Testis (tissue), 3 donors: Measurements from ENCODE around the gene FBXW8. TPM values are rescaled to one million over a fixed set of nuclear protein-coding genes. Genes with fewer than 3 reads are reported as not detected.

ENCODE experiments used
- DNase-seq: peaks from one replicate; pipeline ENCODE4 v3.0.0-alpha.2; 2019
- H3K27ac ChIP-seq, 2 donors: fragments of 200-600 bp; sonication (generic); one replicate each; pipeline ENCODE4 v1.5.1; 2019
- H3K27me3 ChIP-seq: fragments of 200-600 bp; sonication (generic); one replicate; pipeline ENCODE4 v1.5.1; 2019
- H3K36me3 ChIP-seq: fragments of 200-600 bp; sonication (generic); one replicate; pipeline ENCODE4 v1.5.1; 2017; ENCODE audit warnings: low read depth; ENCODE audit errors: missing control alignments
- H3K4me1 ChIP-seq: fragments of 200-600 bp; sonication (generic); one replicate; pipeline ENCODE4 v1.5.1; 2019
- H3K4me3 ChIP-seq, 2 donors: fragments of 200-600 bp; sonication (generic); one replicate each; pipeline ENCODE4 v1.5.1; 2017 to 2019
- H3K9me3 ChIP-seq: fragments of 200-600 bp; sonication (generic); one replicate; pipeline ENCODE4 v1.5.1; 2017
- CTCF ChIP-seq, 3 experiments: fragments of 450-650 bp in 2 of 3; fragments of 200-600 bp in 1 of 3; sonication (generic) in 1 of 3; IDR thresholded peaks; one replicate each; pipeline ENCODE4 v1.5.1; 2016 to 2019; ENCODE audit warnings: antibody characterized with exemption in 3 of 3, mild to moderate bottlenecking in 2 of 3, moderate library complexity in 1 of 3
- POLR2A ChIP-seq: fragments of 450-650 bp; IDR thresholded peaks from one replicate; pipeline ENCODE4 v1.6.1; 2017; ENCODE audit warnings: antibody characterized with exemption, mild to moderate bottlenecking, moderate library complexity
- WGBS, 2 donors: methylation state at CpG; one replicate each; pipeline ENCODE4 v1.1.5; 2018; 5-methylcytosine and 5-hydroxymethylcytosine counted together
- intact Hi-C: fragments of 100-400 bp; cut with DNase I; formaldehyde crosslinking; loops from one replicate; pipeline ENCODE4 v1.15.1; 2023; ENCODE audit warnings: low total_unique reads
- polyA plus RNA-seq: library from polyadenylated mRNA; stranded (reverse); fragments of 350-450 nt; fragmentation: Illumina TruSeq; extraction: RNeasy Lipid Tissue Mini Kit (QIAGEN cat#74804); gene quantifications from one replicate; pipeline ENCODE4 v1.2.3, GENCODE V29; 2014; ENCODE audit warnings: low read depth, low replicate concordance; ENCODE audit not compliant: insufficient read depth
- total RNA-seq, 2 donors: library from RNA; depleted of rRNA; stranded (reverse); fragments of >200 nt; gene quantifications; one replicate each; pipeline ENCODE4 v1.2.3, GENCODE V29; 2016

The FBXW8 gene
- total and polyA plus RNA-seq, 3 donors from 2014 or later, result 11.1 to 32.8 (median 31.0) TPM

- no peaks in the 10 kb centered on the region for H3K36me3 ChIP-seq
- intact Hi-C loops, result loop anchor here (10.0 kb wide), 1 partner anchor 150 kb away; the partner anchor contains the start of genes RNFT2 and SPRING1
- H3K27me3 ChIP-seq, result no peaks in the 10 kb centered on the region
- H3K4me3 ChIP-seq, result no peak overlapping the region
- no peak for TF ChIP-seq POLR2A
- no peak for TF ChIP-seq CTCF (IDR thresholded peaks at IDR 0.05)
- no peaks in the 10 kb centered on the region for H3K9me3 ChIP-seq
- peaks cover 9% of the 10 kb centered on the region for H3K4me1 ChIP-seq
- 88 to 95% methylated on average over 3 of the region's 3 CpGs for WGBS, 2 donors
- DNase-seq, result no peak
- H3K27ac ChIP-seq, result no peak overlapping the region
Observed at GRCh38 chr12:116884871-116885270, 25.9 kb upstream of the FBXW8 start.

- TF ChIP-seq POLR2A, result no peak
- TF ChIP-seq CTCF (IDR thresholded peaks at IDR 0.05), result no peak
- H3K4me1 ChIP-seq, result peaks cover 7% of the 10 kb centered on the region
- no peaks in the 10 kb centered on the region for H3K27me3 ChIP-seq
- H3K27ac ChIP-seq, result no peak overlapping the region
- H3K4me3 ChIP-seq, result no peak overlapping the region
- H3K36me3 ChIP-seq, result no peaks in the 10 kb centered on the region
- intact Hi-C loops, result loop anchor here (10.0 kb wide), 1 partner anchor 151 kb away; the partner anchor contains the start of genes RNFT2 and SPRING1
- DNase-seq, result no peak
- H3K9me3 ChIP-seq, result no peaks in the 10 kb centered on the region
- 86 to 91% methylated on average over 2 of the region's 2 CpGs for WGBS, 2 donors
Observed at GRCh38 chr12:116885491-116885890, 25.3 kb upstream of the FBXW8 start.

GRCh38 chr12:116887244-116887643 is 23.5 kb upstream of the FBXW8 start:
- H3K36me3 ChIP-seq, result no peaks in the 10 kb centered on the region
- intact Hi-C loops, result loop anchor here (10.0 kb wide), 1 partner anchor 152 kb away; the partner anchor contains the start of genes RNFT2 and SPRING1

GRCh38 chr12:116887897-116888296 is 22.9 kb upstream of the FBXW8 start:
- WGBS, 2 donors, result 86 to 88% methylated on average over 6 of the region's 6 CpGs
- no peaks in the 10 kb centered on the region for H3K27me3 ChIP-seq
- DNase-seq, result no peak
- intact Hi-C loops, result loop anchor here (10.0 kb wide), 1 partner anchor 153 kb away; the partner anchor contains the start of genes RNFT2 and SPRING1
- H3K4me1 ChIP-seq, result no peaks in the 10 kb centered on the region
- no peaks in the 10 kb centered on the region for H3K36me3 ChIP-seq
- no peak for TF ChIP-seq CTCF (IDR thresholded peaks at IDR 0.05)
- TF ChIP-seq POLR2A, result no peak
- H3K4me3 ChIP-seq, result no peak overlapping the region
- no peak overlapping the region for H3K27ac ChIP-seq
- no peaks in the 10 kb centered on the region for H3K9me3 ChIP-seq

More at GRCh38 chr12:116887244-116887643, 23.5 kb upstream of the FBXW8 start:
- 93 to 96% methylated on average over 1 of the region's 1 CpG for WGBS, 2 donors
- Histone ChIP-seq H3K9me3 (no peaks in the 10 kb centered on the region), H3K4me1 (no peaks in the 10 kb centered on the region), H3K27me3 (no peaks in the 10 kb centered on the region), H3K4me3 (no peak overlapping the region), H3K27ac (no peak overlapping the region)
- DNase-seq, result no peak
- no peak for TF ChIP-seq CTCF (IDR thresholded peaks at IDR 0.05)
- no peak for TF ChIP-seq POLR2A

GRCh38 chr12:116890330-116890729 is 20.4 kb upstream of the FBXW8 start:
- H3K4me3 ChIP-seq, result no peak overlapping the region
- TF ChIP-seq POLR2A, result no peak
- no peak for TF ChIP-seq CTCF (IDR thresholded peaks at IDR 0.05)
- H3K27ac ChIP-seq, result no peak overlapping the region
- H3K4me1 ChIP-seq, result no peaks in the 10 kb centered on the region
- no peak for DNase-seq
- H3K27me3 ChIP-seq, result no peaks in the 10 kb centered on the region
- no peaks in the 10 kb centered on the region for H3K36me3 ChIP-seq
- H3K9me3 ChIP-seq, result no peaks in the 10 kb centered on the region
- intact Hi-C loops, result no loop called here
- 90 to 96% methylated on average over 2 of the region's 2 CpGs for WGBS, 2 donors
